Stimulated activated CD4-positive, alpha-beta T cell treated with anti-CD3 and anti-CD28 coated beads, Interleukin-1b, Interleukin-23, amount 100 ng/mL, for 1 hour (primary cell): ENCODE measurements around the gene FOXJ3.
A peak's percentile ranks its signal among the peaks of the same experiment; 100 is the strongest.

Experiments used
- DNase-seq, 2 donors: peaks; one replicate each; pipeline ENCODE4 v3.0.0-alpha.2; 2020; ENCODE audit warnings: low read depth in 2 of 2

FOXJ3 gene

GRCh38 chr1:42335050-42335808, at the start of gene FOXJ3:
Gene FOXJ3, minus strand, starts transcription at chr1:42335235. Its CDS starts 24,142 bp downstream, at chr1:42311093.
- DNase-seq = peak; percentile 80 to 88

- no peak for DNase-seq
Observed at GRCh38 chr1:42381280-42381673, 46.2 kb upstream of the FOXJ3 start.

GRCh38 chr1:42380586-42381279, 45.7 kb upstream of the FOXJ3 start, which contains the start of gene RIMKLA:
Gene RIMKLA, plus strand, starts transcription at chr1:42380792. Its CDS starts 143 bp downstream, at chr1:42380935.
- no peak for DNase-seq

GRCh38 chr1:42379794-42380585, 45.0 kb upstream of the FOXJ3 start:
- no peak for DNase-seq

- DNase-seq = no peak
Observed at GRCh38 chr1:42372796-42373195, 37.8 kb upstream of the FOXJ3 start.

GRCh38 chr1:42370876-42371549, 36.0 kb upstream of the FOXJ3 start:
- no peak for DNase-seq

GRCh38 chr1:42369471-42369870, 34.4 kb upstream of the FOXJ3 start:
- no peak for DNase-seq

GRCh38 chr1:42368096-42368795, 33.2 kb upstream of the FOXJ3 start:
- no peak for DNase-seq

- DNase-seq = no peak
Observed at GRCh38 chr1:42365118-42365517, 30.1 kb upstream of the FOXJ3 start.

GRCh38 chr1:42364542-42364941, 29.5 kb upstream of the FOXJ3 start:
- DNase-seq = no peak

- no peak for DNase-seq
Observed at GRCh38 chr1:42364089-42364488, 29.1 kb upstream of the FOXJ3 start.

- no peak for DNase-seq
Observed at GRCh38 chr1:42359466-42359865, 24.4 kb upstream of the FOXJ3 start.

- DNase-seq = no peak
Observed at GRCh38 chr1:42358791-42359190, 23.8 kb upstream of the FOXJ3 start.

- no peak for DNase-seq
Observed at GRCh38 chr1:42350086-42350485, 15.1 kb upstream of the FOXJ3 start.

- DNase-seq = no peak
Observed at GRCh38 chr1:42348498-42348897, 13.5 kb upstream of the FOXJ3 start.

GRCh38 chr1:42343049-42343448, 8.0 kb upstream of the FOXJ3 start:
- DNase-seq = no peak

GRCh38 chr1:42340901-42341300, 5.9 kb upstream of the FOXJ3 start:
- no peak for DNase-seq

- DNase-seq = no peak
Observed at GRCh38 chr1:42340093-42340492, 5.1 kb upstream of the FOXJ3 start.

- no peak for DNase-seq
Observed at GRCh38 chr1:42336978-42337377, 1.9 kb upstream of the FOXJ3 start.

GRCh38 chr1:42335809-42336518, 929 bp upstream of the FOXJ3 start:
- no peak for DNase-seq
